Activated CD4-positive, alpha-beta T cell treated with anti-CD3 and anti-CD28 coated beads, Interleukin-2, amount 50 U/mL, for 48 hours (primary cell): ENCODE measurements around the gene PLP2.
"Not testable (repeated sequence)": the region's sequence is repeated elsewhere in the genome, so short reads cannot be mapped to it uniquely, and the experiment has no call there.

Source experiments
- DNase-seq, 2 experiments: peaks; one replicate each; pipeline ENCODE4 v3.0.0-alpha.2; 2020

Gene PLP2

GRCh38 chrX:49171752-49172279, at the start of gene PLP2:
TSS of gene PLP2 (plus strand) at chrX:49171898. CDS start at chrX:49172001, 103 bp downstream.
- peak; percentile 75 to 79 for DNase-seq

GRCh38 chrX:49122499-49122898, 49.2 kb upstream of the PLP2 start:
- no peak for DNase-seq

- not testable (repeated sequence) for DNase-seq
Measured at GRCh38 chrX:49127742-49128258, 43.9 kb upstream of the PLP2 start.

GRCh38 chrX:49129427-49129826, 42.3 kb upstream of the PLP2 start:
- DNase-seq, result no peak

- not testable (repeated sequence) for DNase-seq
Measured at GRCh38 chrX:49132275-49132674, 39.4 kb upstream of the PLP2 start.

GRCh38 chrX:49133759-49134158, 37.9 kb upstream of the PLP2 start:
- DNase-seq, result no peak

- no peak for DNase-seq
Measured at GRCh38 chrX:49137492-49137891, 34.2 kb upstream of the PLP2 start.

GRCh38 chrX:49139713-49140112, 32.0 kb upstream of the PLP2 start:
- DNase-seq, result no peak

GRCh38 chrX:49142264-49142663, 29.4 kb upstream of the PLP2 start:
- DNase-seq, result not testable (repeated sequence)

GRCh38 chrX:49143154-49143553, 28.5 kb upstream of the PLP2 start:
- DNase-seq, result not testable (repeated sequence)

GRCh38 chrX:49147282-49147681, 24.4 kb upstream of the PLP2 start:
- DNase-seq, result no peak

GRCh38 chrX:49147936-49148335, 23.8 kb upstream of the PLP2 start:
- DNase-seq, result no peak

GRCh38 chrX:49148390-49149100, 23.2 kb upstream of the PLP2 start:
- not testable (repeated sequence) for DNase-seq

GRCh38 chrX:49149291-49149690, 22.4 kb upstream of the PLP2 start:
- not testable (repeated sequence) for DNase-seq

GRCh38 chrX:49153467-49153866, 18.2 kb upstream of the PLP2 start:
- no peak for DNase-seq

GRCh38 chrX:49155243-49155899, 16.3 kb upstream of the PLP2 start:
- DNase-seq, result peak; percentile 38 to 62

- DNase-seq, result peak; percentile 82 to 86
Measured at GRCh38 chrX:49155900-49156837, 15.5 kb upstream of the PLP2 start.

GRCh38 chrX:49157194-49157593, 14.5 kb upstream of the PLP2 start:
- DNase-seq, result no peak

- no peak for DNase-seq
Measured at GRCh38 chrX:49160908-49161307, 10.8 kb upstream of the PLP2 start.

- no peak for DNase-seq
Measured at GRCh38 chrX:49161632-49162031, 10.1 kb upstream of the PLP2 start.

GRCh38 chrX:49162620-49163019, 9.1 kb upstream of the PLP2 start, which contains the start of gene MAGIX:
TSS of gene MAGIX (plus strand) at chrX:49162758. CDS start at chrX:49162890, 132 bp downstream.
- no peak for DNase-seq

- DNase-seq, result peak; percentile 74 to 78
Measured at GRCh38 chrX:49163555-49164419, 7.9 kb upstream of the PLP2 start.
